Nephron progenitor cell (in vitro differentiated cells): ENCODE results near the gene OR52K2.

Experiments
- DNase-seq: peaks from one replicate; pipeline ENCODE4 v3.0.0; 2021
- H3K27ac Mint-ChIP-seq: 2 replicates; pipeline ENCODE4 v1.8.0; 2021; ENCODE audit warnings: mild to moderate bottlenecking, moderate library complexity, mixed read lengths
- H3K27me3 Mint-ChIP-seq: 2 replicates; pipeline ENCODE4 v1.8.0; 2021; ENCODE audit warnings: mild to moderate bottlenecking, low read depth, mixed read lengths; ENCODE audit not compliant: poor library complexity
- H3K36me3 Mint-ChIP-seq: 2 replicates; pipeline ENCODE4 v1.8.0; 2021; ENCODE audit warnings: low read depth, mixed read lengths
- H3K4me1 Mint-ChIP-seq: 2 replicates; pipeline ENCODE4 v1.8.0; 2021; ENCODE audit warnings: mixed read lengths
- H3K4me3 Mint-ChIP-seq: 2 replicates; pipeline ENCODE4 v1.8.0; 2021; ENCODE audit warnings: mild to moderate bottlenecking, moderate library complexity, mixed read lengths
- H3K9me3 Mint-ChIP-seq: 2 replicates; pipeline ENCODE4 v1.8.0; 2021; ENCODE audit warnings: mild to moderate bottlenecking, moderate library complexity, mixed read lengths
- CTCF ChIP-seq: fragments of 200-600 bp; sonication (generic); IDR thresholded peaks from 2 replicates; pipeline ENCODE4 v1.5.0; 2021; ENCODE audit warnings: antibody characterized with exemption

The OR52K2 gene

GRCh38 chr11:4433856-4434255, 15.2 kb upstream of the OR52K2 start:
- peaks cover 4% of the 10 kb centered on the region for H3K9me3 Mint-ChIP-seq
- TF ChIP-seq CTCF, result no peak
- no peak overlapping the region for H3K27ac Mint-ChIP-seq
- peaks cover 18% of the 10 kb centered on the region for H3K27me3 Mint-ChIP-seq
- no peaks in the 10 kb centered on the region for H3K4me1 Mint-ChIP-seq
- DNase-seq, result no peak
- no peak overlapping the region for H3K4me3 Mint-ChIP-seq
- no peaks in the 10 kb centered on the region for H3K36me3 Mint-ChIP-seq

- Mint-ChIP-seq H3K36me3 (no peaks in the 10 kb centered on the region), H3K27me3 (peaks cover 12% of the 10 kb centered on the region), H3K4me1 (no peaks in the 10 kb centered on the region), H3K9me3 (peaks cover 8% of the 10 kb centered on the region), H3K27ac (no peak overlapping the region), H3K4me3 (no peak overlapping the region)
- TF ChIP-seq CTCF, result no peak
- no peak for DNase-seq
Measured at GRCh38 chr11:4436411-4436810, 12.7 kb upstream of the OR52K2 start.

- H3K4me3 Mint-ChIP-seq, result no peak overlapping the region
- no peaks in the 10 kb centered on the region for H3K4me1 Mint-ChIP-seq
- H3K27me3 Mint-ChIP-seq, result no peaks in the 10 kb centered on the region
- peaks cover 8% of the 10 kb centered on the region for H3K9me3 Mint-ChIP-seq
- no peaks in the 10 kb centered on the region for H3K36me3 Mint-ChIP-seq
- DNase-seq, result no peak
- H3K27ac Mint-ChIP-seq, result no peak overlapping the region
- TF ChIP-seq CTCF, result no peak
Measured at GRCh38 chr11:4441515-4441914, 7.6 kb upstream of the OR52K2 start.

- H3K36me3 Mint-ChIP-seq, result no peaks in the 10 kb centered on the region
- H3K4me3 Mint-ChIP-seq, result no peak overlapping the region
- TF ChIP-seq CTCF, result no peak
- H3K9me3 Mint-ChIP-seq, result peaks cover 8% of the 10 kb centered on the region
- no peak for DNase-seq
- no peaks in the 10 kb centered on the region for H3K4me1 Mint-ChIP-seq
- no peaks in the 10 kb centered on the region for H3K27me3 Mint-ChIP-seq
- no peak overlapping the region for H3K27ac Mint-ChIP-seq
Measured at GRCh38 chr11:4443232-4443891, 5.7 kb upstream of the OR52K2 start.

- peaks cover 10% of the 10 kb centered on the region for H3K9me3 Mint-ChIP-seq
- no peak for DNase-seq
- H3K4me1 Mint-ChIP-seq, result no peaks in the 10 kb centered on the region
- no peak for TF ChIP-seq CTCF
- H3K36me3 Mint-ChIP-seq, result no peaks in the 10 kb centered on the region
- peaks cover 14% of the 10 kb centered on the region for H3K27me3 Mint-ChIP-seq
- no peak overlapping the region for H3K27ac Mint-ChIP-seq
- no peak overlapping the region for H3K4me3 Mint-ChIP-seq
Measured at GRCh38 chr11:4453118-4453517, 4.0 kb downstream of the OR52K2 start.

- Mint-ChIP-seq H3K27ac (no peak overlapping the region), H3K4me3 (no peak overlapping the region), H3K4me1 (no peaks in the 10 kb centered on the region), H3K27me3 (peaks cover 17% of the 10 kb centered on the region), H3K36me3 (no peaks in the 10 kb centered on the region), H3K9me3 (peaks cover 10% of the 10 kb centered on the region)
- no peak for TF ChIP-seq CTCF
- no peak for DNase-seq
Measured at GRCh38 chr11:4454021-4454420, 4.9 kb downstream of the OR52K2 start.
